Left kidney (tissue), 1 donor: ENCODE results near the gene TSHZ1. TPM values are rescaled to one million over a fixed set of nuclear protein-coding genes. Genes with fewer than 3 reads are reported as not detected.

ENCODE experiments used
- polyA plus RNA-seq: library from polyadenylated mRNA; unstranded; fragments of 120-200 nt; gene quantifications from one replicate; pipeline ENCODE4 v1.2.1, GENCODE V29; 2013; ENCODE audit not compliant: insufficient read length

The TSHZ1 gene
- polyA plus RNA-seq, 1 donor: 33.2 TPM

Other genes with a start within 250 kb of the TSHZ1 start
- gene PTGR3, start 1.7 kb upstream of the TSHZ1 start, polyA plus RNA-seq: 52.0 TPM
- 0.17 TPM for gene SMIM21, start 216.9 kb downstream of the TSHZ1 start, polyA plus RNA-seq